Measurements from ENCODE around the gene FBXW10B.
A peak's percentile ranks its signal among the peaks of the same experiment; 100 is the strongest.
"Not testable (repeated sequence)": the region's sequence is repeated elsewhere in the genome, so short reads cannot be mapped to it uniquely, and the experiment has no call there.

FBXW10B gene

GRCh38 chr17:15642014-15642413, 22.5 kb upstream of the FBXW10B start:
- not testable (repeated sequence) for DNase-seq (ENCODE audit: low read depth in 3 of 3)

GRCh38 chr17:15630930-15631453, 11.5 kb upstream of the FBXW10B start:
- DNase-seq (ENCODE audit: low read depth in 3 of 3): not testable (repeated sequence)

- DNase-seq (ENCODE audit: low read depth in 3 of 3): not testable (repeated sequence)
These were observed 10.5 kb upstream of the FBXW10B start for GRCh38 chr17:15629991-15630390.

- not testable (repeated sequence) for DNase-seq (ENCODE audit: low read depth in 3 of 3)
These were observed 4.2 kb upstream of the FBXW10B start for GRCh38 chr17:15623661-15624209.

- not testable (repeated sequence) for DNase-seq (ENCODE audit: low read depth in 3 of 3)
These were observed 3.8 kb upstream of the FBXW10B start for GRCh38 chr17:15623255-15623654.

GRCh38 chr17:15622124-15622523, 2.6 kb upstream of the FBXW10B start:
- not testable (repeated sequence) for DNase-seq (ENCODE audit: low read depth in 3 of 3)

- not testable (repeated sequence) for DNase-seq (ENCODE audit: low read depth in 3 of 3)
These were observed 2.7 kb downstream of the FBXW10B start for GRCh38 chr17:15616828-15617227.

- not testable (repeated sequence) for DNase-seq (ENCODE audit: low read depth in 3 of 3)
These were observed 3.7 kb downstream of the FBXW10B start for GRCh38 chr17:15615850-15616249.

- not testable (repeated sequence) for DNase-seq (ENCODE audit: low read depth in 3 of 3)
These were observed 6.4 kb downstream of the FBXW10B start for GRCh38 chr17:15613111-15613510.

- not testable (repeated sequence) for DNase-seq (ENCODE audit: low read depth in 3 of 3)
These were observed 26.5 kb downstream of the FBXW10B start for GRCh38 chr17:15592960-15593359.

- not testable (repeated sequence) for DNase-seq (ENCODE audit: low read depth in 3 of 3)
These were observed 27.5 kb downstream of the FBXW10B start for GRCh38 chr17:15591986-15592385.

GRCh38 chr17:15590844-15591243, 28.7 kb downstream of the FBXW10B start:
- DNase-seq (ENCODE audit: low read depth in 3 of 3): not testable (repeated sequence)

GRCh38 chr17:15589544-15590536, 29.7 kb downstream of the FBXW10B start:
- peak in 1 of 3 donors; percentile 8 for DNase-seq (ENCODE audit: low read depth in 3 of 3)

GRCh38 chr17:15588017-15588416, 31.5 kb downstream of the FBXW10B start:
- not testable (repeated sequence) for DNase-seq (ENCODE audit: low read depth in 3 of 3)

GRCh38 chr17:15583313-15583712, 36.2 kb downstream of the FBXW10B start:
- not testable (repeated sequence) for DNase-seq (ENCODE audit: low read depth in 3 of 3)

GRCh38 chr17:15581462-15581861, 38.0 kb downstream of the FBXW10B start:
- DNase-seq (ENCODE audit: low read depth in 3 of 3): not testable (repeated sequence)

GRCh38 chr17:15576848-15577247, 42.7 kb downstream of the FBXW10B start:
- not testable (repeated sequence) for DNase-seq (ENCODE audit: low read depth in 3 of 3)

- DNase-seq (ENCODE audit: low read depth in 3 of 3): not testable (repeated sequence)
These were observed 44.8 kb downstream of the FBXW10B start for GRCh38 chr17:15574660-15575059.

- not testable (repeated sequence) for DNase-seq (ENCODE audit: low read depth in 3 of 3)
These were observed 45.6 kb downstream of the FBXW10B start for GRCh38 chr17:15573870-15574269.
